SW480 (cell line): ENCODE measurements around the gene TMEM80.

Source experiments
- DNase-seq: peaks from one replicate; pipeline ENCODE4 v3.0.0-alpha.2; 2016; ENCODE audit warnings: low spot score

Gene TMEM80

GRCh38 chr11:746289-747157, 50.9 kb downstream of the TMEM80 start:
- peak; percentile 58 for DNase-seq

- peak; percentile 85 for DNase-seq
Measured at GRCh38 chr11:747158-748006, 51.8 kb downstream of the TMEM80 start, which contains the start of gene TALDO1. Gene TALDO1 (plus strand): TSS chr11:747464. CDS start chr11:747482, 18 bp downstream.

GRCh38 chr11:748007-748359, 52.4 kb downstream of the TMEM80 start:
- no peak for DNase-seq

- no peak for DNase-seq
Measured at GRCh38 chr11:749731-750130, 54.1 kb downstream of the TMEM80 start.
